IPS DF 4.7 (cell line): ENCODE measurements around the gene VAV3.

Experiments used
- DNase-seq: peaks from one replicate; pipeline ENCODE4 v3.0.0-alpha.2; 2013; ENCODE audit warnings: low spot score; ENCODE audit errors: extremely low read depth

The VAV3 gene

GRCh38 chr1:107972391-107973180 is 7.6 kb upstream of the VAV3 start:
- no peak for DNase-seq

- no peak for DNase-seq
Observed at GRCh38 chr1:107966550-107966949, 1.6 kb upstream of the VAV3 start.

- no peak for DNase-seq
Observed at GRCh38 chr1:107964336-107965109, 457 bp downstream of the VAV3 start.

GRCh38 chr1:107963601-107964335 is 1.2 kb downstream of the VAV3 start:
- no peak for DNase-seq

GRCh38 chr1:107963008-107963407 is 2.0 kb downstream of the VAV3 start:
- DNase-seq: no peak

- DNase-seq: no peak
Observed at GRCh38 chr1:107954719-107955415, 10.1 kb downstream of the VAV3 start.

GRCh38 chr1:107954126-107954525 is 10.9 kb downstream of the VAV3 start:
- DNase-seq: no peak

- no peak for DNase-seq
Observed at GRCh38 chr1:107953556-107953955, 11.4 kb downstream of the VAV3 start.

- DNase-seq: no peak
Observed at GRCh38 chr1:107952989-107953388, 12.0 kb downstream of the VAV3 start.

GRCh38 chr1:107950464-107950863 is 14.5 kb downstream of the VAV3 start:
- no peak for DNase-seq

GRCh38 chr1:107949467-107950253 is 15.3 kb downstream of the VAV3 start:
- no peak for DNase-seq

GRCh38 chr1:107946794-107947193 is 18.2 kb downstream of the VAV3 start:
- DNase-seq: no peak

GRCh38 chr1:107943694-107944093 is 21.3 kb downstream of the VAV3 start:
- no peak for DNase-seq

- DNase-seq: no peak
Observed at GRCh38 chr1:107942814-107943213, 22.2 kb downstream of the VAV3 start.

- DNase-seq: no peak
Observed at GRCh38 chr1:107941531-107941930, 23.4 kb downstream of the VAV3 start.

- DNase-seq: no peak
Observed at GRCh38 chr1:107941123-107941522, 23.9 kb downstream of the VAV3 start.

- no peak for DNase-seq
Observed at GRCh38 chr1:107940701-107941100, 24.3 kb downstream of the VAV3 start.

- no peak for DNase-seq
Observed at GRCh38 chr1:107940017-107940577, 24.9 kb downstream of the VAV3 start.

GRCh38 chr1:107939256-107939655 is 25.7 kb downstream of the VAV3 start:
- DNase-seq: no peak
